Measurements from ENCODE around the gene AMHR2. TPM values are rescaled to one million over a fixed set of nuclear protein-coding genes. Genes with fewer than 3 reads are reported as not detected.

AMHR2 gene
- not detected in 2 replicates for total RNA-seq

DNA sequence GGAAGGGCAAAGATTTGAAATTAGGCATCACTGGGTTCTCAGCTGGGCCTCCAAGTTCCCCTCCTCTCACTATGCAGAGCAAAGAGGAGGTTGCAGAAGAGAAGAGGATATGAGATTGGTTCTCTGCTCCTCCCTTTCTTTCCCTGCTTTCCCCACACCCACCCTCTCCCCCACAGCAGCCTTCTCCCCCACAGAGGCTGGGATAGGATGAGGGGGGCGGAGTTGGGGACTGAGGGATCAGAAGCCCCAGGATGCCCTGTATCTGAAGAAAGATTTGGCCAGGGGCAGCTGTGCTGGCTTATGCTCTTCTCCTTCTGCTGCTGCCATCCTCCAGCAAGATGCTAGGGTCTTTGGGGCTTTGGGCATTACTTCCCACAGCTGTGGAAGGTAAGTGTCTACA lies at the start of gene AMHR2:
TSS of gene AMHR2 (plus strand) at position 259 of the 400 bp plus-strand sequence. CDS start at position 339, 80 bp downstream.

DNA sequence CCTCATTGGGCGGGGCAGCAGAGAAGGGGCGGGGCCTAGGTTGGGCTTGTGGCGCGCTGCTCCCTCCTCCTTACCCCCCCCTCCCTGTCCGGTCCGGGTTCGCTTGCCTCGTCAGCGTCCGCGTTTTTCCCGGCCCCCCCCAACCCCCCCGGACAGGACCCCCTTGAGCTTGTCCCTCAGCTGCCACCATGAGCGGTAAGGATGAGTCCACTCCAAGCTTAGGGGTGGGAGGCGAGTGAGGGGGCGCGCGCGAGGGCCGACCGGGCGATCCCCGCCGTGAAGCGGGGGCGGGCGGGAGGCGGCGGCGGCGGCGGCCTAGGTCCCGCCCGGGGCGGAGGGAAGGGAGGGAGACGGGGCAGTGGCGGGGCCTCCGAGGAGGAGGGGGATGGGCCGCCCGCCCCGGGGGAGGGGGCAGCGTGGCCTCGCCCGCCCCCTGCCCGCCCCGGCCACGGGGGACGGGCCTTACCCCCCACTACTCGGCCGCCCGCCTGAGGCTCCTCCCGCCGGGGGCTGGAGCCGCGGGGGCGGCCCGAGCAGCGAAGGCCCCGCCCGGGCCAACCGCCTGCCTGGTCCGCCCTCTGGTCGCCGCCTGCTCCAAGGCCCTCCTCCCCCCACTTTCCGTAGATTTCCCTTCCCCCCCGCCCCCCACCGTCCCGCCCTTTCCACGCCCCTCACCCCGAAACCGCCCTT lies 43.4 kb upstream of the AMHR2 start, which contains the start of gene SP1:
TSS of gene SP1 (plus strand) at position 73 of the 690 bp plus-strand sequence. CDS start at position 189, 116 bp downstream.

DNA sequence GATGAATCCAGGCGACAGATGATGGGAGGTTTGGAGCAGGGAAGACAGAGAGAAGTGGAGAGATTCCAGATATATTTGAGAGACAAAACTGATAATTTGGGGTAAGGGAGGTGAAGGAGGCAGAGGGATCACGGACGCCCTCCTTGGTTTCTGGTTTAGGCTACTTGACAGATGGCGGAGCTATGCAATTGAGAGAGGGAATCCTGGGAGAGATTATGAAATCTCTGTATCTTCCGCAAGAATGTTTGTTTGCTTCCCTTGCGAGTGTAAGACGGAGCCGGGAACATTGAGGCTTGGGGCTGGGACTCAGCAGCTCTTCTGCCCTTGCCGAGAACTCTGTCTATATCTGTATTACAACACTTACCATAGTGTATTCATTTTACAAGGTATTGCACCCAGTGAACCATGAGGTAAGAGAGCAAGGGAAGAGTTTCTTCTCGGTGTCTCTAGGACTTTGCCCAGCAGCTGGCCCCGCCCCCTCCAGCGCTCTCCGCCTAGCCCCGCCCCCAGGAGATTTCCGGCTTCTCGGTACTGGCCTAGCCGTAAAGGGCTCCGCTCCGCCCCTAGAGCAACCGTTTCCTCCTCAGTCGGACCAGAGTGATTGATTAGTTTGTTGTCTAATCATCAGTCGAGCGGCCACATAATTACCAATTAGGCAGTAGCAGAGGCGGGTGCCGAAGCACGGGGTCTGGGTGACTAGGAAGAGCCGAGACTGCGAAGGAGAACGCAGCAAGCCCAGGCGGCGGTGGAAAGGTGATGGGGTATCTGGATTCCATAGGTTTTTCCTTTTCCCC lies 17.6 kb downstream of the AMHR2 start, which contains the start of gene PRR13:
TSS of gene PRR13 (plus strand) at position 695 of the 794 bp plus-strand sequence. CDS start 981 bp downstream, outside the sequence.

DNA sequence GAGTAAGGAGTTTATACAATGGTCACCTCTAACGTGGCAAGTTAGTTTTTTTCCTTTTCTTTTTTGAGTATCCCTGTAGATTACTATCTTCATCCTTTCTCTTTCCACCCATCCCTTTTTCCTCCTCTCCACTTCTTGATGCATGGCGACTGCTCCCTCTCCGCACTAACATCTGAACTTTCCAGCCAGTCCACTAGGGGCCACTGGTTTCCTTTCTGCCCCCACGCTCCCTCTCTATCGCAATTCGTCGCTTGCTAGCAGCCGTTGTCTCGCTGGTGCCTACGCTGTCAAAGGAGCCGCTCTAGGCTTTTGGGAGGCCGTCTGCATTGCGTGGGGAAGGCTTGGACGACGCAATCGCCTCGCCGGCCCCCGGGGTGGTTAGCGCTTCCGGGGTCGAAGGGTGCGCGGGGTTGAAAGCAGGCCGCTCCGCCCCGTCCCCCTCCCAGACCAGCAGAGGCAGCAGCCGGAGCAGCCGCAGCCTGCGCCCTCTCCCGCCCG lies 28.1 kb downstream of the AMHR2 start, which contains the start of gene PCBP2:
TSS of gene PCBP2 (plus strand) at position 442 of the 498 bp plus-strand sequence. CDS start 2,699 bp downstream, outside the sequence.

Other genes with a start within 250 kb of the AMHR2 start
- 6.3 and 6.6 TPM in 2 replicates for gene ZNF740, start 243.1 kb upstream of the AMHR2 start, total RNA-seq
- gene CSAD, start 242.9 kb upstream of the AMHR2 start, total RNA-seq, result 3.5 and 6.6 TPM in 2 replicates
- gene ITGB7, start 216.6 kb upstream of the AMHR2 start, total RNA-seq, result 0.71 TPM in 1 of 2 replicates, not detected in the other
- 37.7 and 49.9 TPM in 2 replicates for gene RARG, start 191.6 kb upstream of the AMHR2 start, total RNA-seq
- gene ESPL1, start 155.6 kb upstream of the AMHR2 start, total RNA-seq, result 7.2 and 8.2 TPM in 2 replicates
- gene PFDN5, start 128.3 kb upstream of the AMHR2 start, total RNA-seq, result 498 and 536 TPM in 2 replicates
- 106 and 127 TPM in 2 replicates for gene MYG1, start 124.2 kb upstream of the AMHR2 start, total RNA-seq
- 75.5 and 86.8 TPM in 2 replicates for gene AAAS, start 102.2 kb upstream of the AMHR2 start, total RNA-seq
- gene SP7, start 87.5 kb upstream of the AMHR2 start, total RNA-seq, result not detected in 2 replicates
- gene SP1, start 43.7 kb upstream of the AMHR2 start, total RNA-seq, result 42.7 and 46.1 TPM in 2 replicates
- gene PRR13, start 17.9 kb downstream of the AMHR2 start, total RNA-seq, result 109 and 110 TPM in 2 replicates
- gene PCBP2, start 28.2 kb downstream of the AMHR2 start, total RNA-seq, result 172 and 186 TPM in 2 replicates
- 32.0 and 32.8 TPM in 2 replicates for gene MAP3K12, start 75.6 kb downstream of the AMHR2 start, total RNA-seq
- 49.3 and 60.5 TPM in 2 replicates for gene TARBP2, start 77.4 kb downstream of the AMHR2 start, total RNA-seq
- gene NPFF, start 83.6 kb downstream of the AMHR2 start, total RNA-seq, result not detected in 2 replicates
- gene ATF7, start 202.5 kb downstream of the AMHR2 start, total RNA-seq, result 9.2 and 9.7 TPM in 2 replicates

All from myometrial cell (primary cell).